Suprapubic skin (tissue), 3 donors: ENCODE results near the gene ITSN1.

Experiments used
- POLR2A ChIP-seq, 2 donors: fragments of 450-650 bp; IDR thresholded peaks; one replicate each; pipeline ENCODE4 v1.6.1; 2017; ENCODE audit warnings: antibody characterized with exemption in 2 of 2, mild to moderate bottlenecking in 2 of 2, moderate library complexity in 2 of 2
- TF ChIP-seq, protein P1 (sequence below), 2 donors: fragments of 200-600 bp in 1 of 2; fragments of 450-650 bp in 1 of 2; sonication (generic) in 1 of 2; IDR thresholded peaks; one replicate each; pipeline ENCODE4 v1.5.1; 2016 to 2019; ENCODE audit warnings: antibody characterized with exemption in 2 of 2, mild to moderate bottlenecking in 1 of 2, moderate library complexity in 1 of 2

DNA sequence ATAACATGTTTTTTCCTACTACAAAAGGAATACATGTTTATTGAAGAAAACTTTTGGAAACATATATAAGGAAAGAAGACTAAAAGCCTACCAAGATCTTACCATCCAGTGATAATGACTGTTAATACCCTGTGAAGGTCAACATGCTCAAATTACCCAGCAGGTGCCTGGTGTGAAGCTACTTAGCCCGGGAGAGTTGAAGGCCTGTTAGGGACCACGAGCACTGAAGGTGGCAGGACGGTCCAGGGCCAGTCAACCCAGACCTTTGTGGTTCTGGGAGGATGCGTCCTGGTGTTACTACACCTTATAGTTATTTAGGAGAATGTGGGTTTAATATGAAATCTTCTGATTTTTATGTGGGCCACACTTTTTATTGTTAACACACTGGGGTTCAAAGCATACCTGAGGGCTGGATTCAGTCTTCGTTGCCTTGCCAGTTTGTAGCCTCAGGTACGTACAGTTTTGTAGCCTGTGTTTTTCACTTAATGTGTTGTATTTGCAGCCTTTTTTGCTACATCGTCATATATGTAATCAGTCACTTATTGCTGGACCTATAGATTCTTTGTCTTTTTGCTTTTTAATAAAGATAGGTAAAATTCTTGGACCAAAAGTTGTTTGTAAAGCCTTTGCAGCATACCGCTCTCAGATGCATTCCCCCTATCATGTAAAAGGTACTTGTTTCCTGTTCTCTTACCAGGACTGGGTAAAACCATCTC lies 9.8 kb downstream of the ITSN1 start:
- TF ChIP-seq, protein P1, sequence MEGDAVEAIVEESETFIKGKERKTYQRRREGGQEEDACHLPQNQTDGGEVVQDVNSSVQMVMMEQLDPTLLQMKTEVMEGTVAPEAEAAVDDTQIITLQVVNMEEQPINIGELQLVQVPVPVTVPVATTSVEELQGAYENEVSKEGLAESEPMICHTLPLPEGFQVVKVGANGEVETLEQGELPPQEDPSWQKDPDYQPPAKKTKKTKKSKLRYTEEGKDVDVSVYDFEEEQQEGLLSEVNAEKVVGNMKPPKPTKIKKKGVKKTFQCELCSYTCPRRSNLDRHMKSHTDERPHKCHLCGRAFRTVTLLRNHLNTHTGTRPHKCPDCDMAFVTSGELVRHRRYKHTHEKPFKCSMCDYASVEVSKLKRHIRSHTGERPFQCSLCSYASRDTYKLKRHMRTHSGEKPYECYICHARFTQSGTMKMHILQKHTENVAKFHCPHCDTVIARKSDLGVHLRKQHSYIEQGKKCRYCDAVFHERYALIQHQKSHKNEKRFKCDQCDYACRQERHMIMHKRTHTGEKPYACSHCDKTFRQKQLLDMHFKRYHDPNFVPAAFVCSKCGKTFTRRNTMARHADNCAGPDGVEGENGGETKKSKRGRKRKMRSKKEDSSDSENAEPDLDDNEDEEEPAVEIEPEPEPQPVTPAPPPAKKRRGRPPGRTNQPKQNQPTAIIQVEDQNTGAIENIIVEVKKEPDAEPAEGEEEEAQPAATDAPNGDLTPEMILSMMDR (IDR thresholded peaks at IDR 0.05), result no peak
- TF ChIP-seq POLR2A (IDR thresholded peaks at IDR 0.05), result no peak
